Epithelial cell of alveolus of lung (primary cell): Measurements from ENCODE around the gene ZNF469. TPM values are rescaled to one million over a fixed set of nuclear protein-coding genes. Genes with fewer than 3 reads are reported as not detected.

Experiments
- total RNA-seq: library from RNA; depleted of rRNA; stranded (reverse); fragments of >200 nt; gene quantifications from 2 replicates; pipeline ENCODE4 v1.2.1, GENCODE V29; 2015

ZNF469 gene
- 4.2 and 9.4 TPM in 2 replicates for total RNA-seq

GRCh38 chr16:88382491-88383400, at the start of gene ZNF469:
Gene ZNF469 (plus strand): TSS chr16:88382959. CDS start chr16:88427471, 44,512 bp downstream.

Other genes starting within 250 kb of the ZNF469 start
- gene ZFPM1, start 70.3 kb downstream of the ZNF469 start, total RNA-seq = 1.0 and 3.8 TPM in 2 replicates
- 13.1 and 23.2 TPM in 2 replicates for gene ZC3H18, start 187.4 kb downstream of the ZNF469 start, total RNA-seq